GM19452 (cell line): ENCODE measurements around the gene NID2.

Experiments
- ATAC-seq: cut with Tn5 transposase; IDR thresholded peaks from one replicate; pipeline ENCODE4 v1.9.1; 2021; ENCODE audit not compliant: unreplicated experiment

Gene NID2

DNA sequence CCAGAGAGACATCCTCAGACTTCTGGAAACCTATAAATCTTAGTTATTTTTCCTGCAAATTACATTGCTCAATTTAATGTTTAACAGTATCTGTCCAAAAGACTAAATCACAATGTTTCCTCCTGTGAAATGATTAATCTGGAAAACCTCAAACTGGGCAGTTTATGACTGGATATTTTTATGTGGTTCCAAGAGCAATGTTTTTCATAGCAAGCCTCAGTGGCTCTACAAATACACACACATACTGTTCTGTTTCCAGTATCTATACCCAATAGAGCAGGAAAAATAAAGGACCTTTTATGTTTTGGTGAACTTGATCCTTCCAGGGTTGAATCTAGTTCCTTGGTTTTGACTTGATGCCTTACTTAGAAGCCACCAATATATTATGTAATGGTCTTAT lies 9.2 kb downstream of the NID2 start:
- no peak for ATAC-seq

DNA sequence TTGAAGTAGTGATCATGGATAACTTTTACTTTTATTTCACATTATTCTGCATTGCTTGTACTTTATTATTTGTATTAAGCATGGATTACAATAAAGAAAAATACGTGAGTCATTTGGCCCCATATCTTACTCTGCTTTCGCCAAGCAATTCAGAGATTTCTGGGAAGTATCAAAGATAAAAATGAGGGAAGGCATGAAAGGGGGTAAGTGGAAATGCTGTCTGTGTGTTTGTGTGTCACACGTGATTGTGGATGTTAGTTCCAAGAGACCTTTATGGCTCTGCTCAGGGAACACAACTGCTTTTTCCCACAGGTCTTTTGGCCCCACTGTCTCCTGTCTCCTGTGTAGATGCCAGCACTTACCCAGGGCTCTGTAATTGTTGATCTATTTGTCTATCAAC lies 10.5 kb downstream of the NID2 start:
- no peak for ATAC-seq

DNA sequence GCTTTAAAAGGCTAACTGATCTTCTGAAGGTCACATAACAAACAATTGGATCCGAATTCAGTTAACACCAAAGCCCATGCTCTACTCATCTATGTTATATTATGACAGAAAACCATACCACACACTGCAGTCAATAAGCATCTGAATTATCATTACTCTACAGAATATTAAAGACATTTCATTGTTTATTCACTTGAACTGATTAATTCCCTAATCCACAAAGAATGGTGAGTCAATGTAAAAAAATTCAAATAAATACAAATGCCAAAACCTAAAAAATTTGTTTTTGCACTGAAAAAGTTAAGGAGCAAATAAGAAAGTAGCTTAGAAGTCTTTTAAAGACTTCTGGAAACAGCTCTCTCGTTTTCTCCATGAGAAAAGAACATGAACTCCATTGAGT lies 13.7 kb downstream of the NID2 start:
- ATAC-seq = no peak

DNA sequence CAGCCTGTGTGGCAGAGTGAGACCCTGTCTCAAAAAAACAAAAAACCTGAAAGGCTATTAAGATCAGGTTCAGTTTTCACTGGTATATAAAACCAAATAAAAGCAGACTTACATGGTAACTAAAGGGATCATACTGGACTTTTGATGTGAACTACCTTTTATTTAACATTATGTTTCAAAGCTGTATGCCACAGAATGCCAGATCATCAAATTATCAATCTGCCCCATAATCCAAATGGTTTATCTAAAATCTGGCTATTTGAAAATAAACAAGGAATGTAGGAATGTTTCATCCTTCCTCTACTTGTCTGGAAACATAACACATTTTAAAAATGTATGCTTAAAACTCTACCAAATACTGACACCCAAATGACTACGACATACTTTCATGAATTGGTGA lies 14.2 kb downstream of the NID2 start:
- no peak for ATAC-seq

DNA sequence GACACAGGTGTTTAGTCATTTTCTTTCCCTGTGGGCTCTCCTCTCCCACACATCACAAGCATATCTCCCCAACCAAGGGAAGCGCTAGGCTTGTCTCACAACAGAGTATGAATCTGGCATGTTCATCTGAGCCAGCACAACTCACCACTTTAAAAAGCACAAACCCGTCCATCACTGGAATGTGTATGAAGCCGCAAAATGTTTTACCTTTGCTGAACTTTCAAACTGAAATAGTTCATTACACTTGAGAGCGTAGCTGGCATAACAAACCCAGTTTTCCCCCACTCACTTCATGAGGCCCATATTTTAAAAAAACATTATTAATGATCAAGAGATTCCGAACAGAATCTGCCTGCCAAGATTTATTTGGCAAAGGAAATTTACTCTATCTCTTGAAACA lies 15.8 kb downstream of the NID2 start:
- ATAC-seq = no peak

DNA sequence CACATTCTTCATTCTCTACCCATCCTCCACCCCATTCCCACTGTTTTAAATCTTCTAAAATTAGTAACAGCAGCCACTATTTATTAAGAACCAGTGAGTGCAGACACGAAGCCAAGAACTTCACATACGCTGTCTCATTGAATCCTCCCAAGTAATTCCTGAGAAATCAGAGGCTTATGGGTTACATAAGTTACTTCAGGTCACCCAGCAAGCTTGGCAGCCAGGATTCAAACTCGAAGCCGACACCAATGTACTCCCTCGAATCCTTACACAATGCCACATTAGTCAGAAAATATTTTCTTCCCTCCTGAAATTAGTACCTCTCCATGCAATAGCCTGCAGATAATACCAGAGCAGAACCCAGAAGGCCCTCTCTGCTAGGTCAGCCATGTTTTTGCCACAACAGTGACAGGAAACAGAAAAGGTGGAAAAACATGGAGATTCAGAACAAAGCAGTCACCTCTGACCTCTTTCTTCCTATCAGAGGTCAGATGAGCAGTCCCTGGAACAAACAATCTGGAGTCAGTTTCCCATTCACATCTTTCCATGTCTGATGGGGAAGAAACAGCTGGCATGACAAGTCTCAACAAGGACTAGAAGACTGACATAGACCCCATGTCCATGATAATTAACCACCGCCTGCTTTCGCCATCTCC lies 16.4 kb downstream of the NID2 start:
- no peak for ATAC-seq

DNA sequence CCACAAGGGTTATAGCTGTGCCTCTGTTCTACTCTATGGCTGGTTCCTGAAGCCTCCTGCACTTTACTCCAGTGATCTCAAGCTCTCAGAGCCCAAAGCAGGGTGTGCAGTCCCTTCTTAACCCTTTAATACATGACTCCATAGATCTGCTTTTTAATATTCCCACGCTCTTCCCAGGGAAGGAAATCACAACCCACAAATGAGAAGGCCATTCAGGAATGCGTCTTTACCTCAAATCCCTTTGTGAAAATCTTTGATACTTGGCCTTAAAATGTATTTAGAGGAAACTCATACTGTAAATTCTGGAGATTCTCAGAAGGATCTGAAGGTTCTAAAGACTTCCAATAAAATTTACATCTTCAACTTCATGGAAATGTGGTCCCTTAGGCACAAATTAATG lies 17.0 kb downstream of the NID2 start:
- ATAC-seq = no peak

DNA sequence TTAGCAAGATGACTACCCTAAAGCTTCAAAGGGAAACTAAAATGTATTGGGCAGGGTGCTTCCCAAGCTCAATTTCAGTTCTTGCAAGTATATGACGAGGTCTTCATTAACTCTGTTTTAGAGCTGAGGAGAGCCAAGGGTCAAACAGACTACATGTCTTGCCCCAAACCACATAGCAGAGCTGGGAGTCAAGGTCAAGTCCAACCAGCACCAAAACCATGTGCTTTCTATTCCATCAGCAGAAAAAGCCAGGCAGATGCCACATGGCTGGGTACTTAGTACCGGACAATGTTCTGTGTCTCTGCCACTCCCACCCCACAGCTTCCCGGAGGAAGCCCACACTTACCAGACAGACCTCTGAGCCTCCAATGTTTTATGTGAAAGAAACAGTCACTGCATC lies 17.6 kb downstream of the NID2 start:
- no peak for ATAC-seq

DNA sequence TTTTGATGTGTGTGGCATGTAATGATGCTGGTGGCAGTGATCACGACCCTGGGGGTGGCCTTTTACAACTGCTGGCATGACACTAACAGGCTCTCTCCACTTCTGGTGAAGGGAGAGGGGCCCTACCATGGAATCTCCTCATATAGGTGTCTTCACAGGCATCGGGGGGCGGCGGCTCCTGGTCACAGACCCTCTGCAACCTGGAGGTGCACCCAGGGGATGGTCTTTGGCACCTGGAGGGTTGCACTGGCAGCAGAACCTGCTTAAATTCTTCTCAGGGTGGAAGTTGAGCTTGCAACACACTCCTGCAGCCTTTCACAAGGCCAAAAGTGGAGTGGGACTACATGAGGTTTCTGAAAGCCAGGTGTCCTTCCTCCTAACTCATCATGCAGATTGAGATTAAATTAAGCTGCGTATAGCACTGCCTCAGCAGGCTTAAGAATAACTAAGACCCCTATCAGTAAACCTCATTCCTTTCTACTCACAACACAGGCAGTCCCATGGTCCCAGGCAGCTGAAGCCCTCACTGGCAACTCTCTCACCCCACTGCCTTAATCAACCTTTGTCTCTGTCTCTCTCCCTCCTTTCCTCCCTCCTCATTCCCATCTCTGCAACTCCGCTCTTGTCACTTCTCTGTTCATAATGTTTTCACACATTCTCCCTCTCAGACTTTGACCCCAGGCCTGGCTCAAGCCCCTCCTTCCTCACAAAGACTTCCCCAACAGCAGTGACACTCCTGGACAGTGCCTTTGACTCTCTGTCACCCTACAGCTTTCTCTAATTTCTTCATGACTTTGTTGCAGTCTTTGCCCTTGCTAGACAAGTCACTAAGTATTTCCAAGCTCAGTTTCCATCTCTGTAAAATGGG lies 18.9 kb downstream of the NID2 start:
- ATAC-seq = no peak

DNA sequence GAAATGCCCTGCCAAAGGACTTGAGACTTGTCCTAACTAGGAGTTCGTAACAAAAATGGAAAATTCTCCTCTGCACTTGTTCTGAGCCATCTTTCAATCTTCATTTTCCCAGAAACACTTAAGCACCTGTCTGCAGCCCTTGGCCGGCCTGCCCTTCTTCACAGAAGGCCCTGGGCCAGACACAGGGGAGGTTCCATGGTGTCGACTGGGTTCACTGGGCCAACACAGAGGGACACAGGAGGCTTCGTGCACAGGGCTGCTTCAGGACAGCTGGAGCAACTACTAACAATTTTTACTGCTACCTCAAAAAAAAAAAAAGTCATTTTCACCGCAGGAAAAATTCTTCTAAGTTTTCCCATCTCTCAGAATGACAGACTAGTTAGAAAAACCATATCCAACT lies 19.6 kb downstream of the NID2 start:
- ATAC-seq = no peak

DNA sequence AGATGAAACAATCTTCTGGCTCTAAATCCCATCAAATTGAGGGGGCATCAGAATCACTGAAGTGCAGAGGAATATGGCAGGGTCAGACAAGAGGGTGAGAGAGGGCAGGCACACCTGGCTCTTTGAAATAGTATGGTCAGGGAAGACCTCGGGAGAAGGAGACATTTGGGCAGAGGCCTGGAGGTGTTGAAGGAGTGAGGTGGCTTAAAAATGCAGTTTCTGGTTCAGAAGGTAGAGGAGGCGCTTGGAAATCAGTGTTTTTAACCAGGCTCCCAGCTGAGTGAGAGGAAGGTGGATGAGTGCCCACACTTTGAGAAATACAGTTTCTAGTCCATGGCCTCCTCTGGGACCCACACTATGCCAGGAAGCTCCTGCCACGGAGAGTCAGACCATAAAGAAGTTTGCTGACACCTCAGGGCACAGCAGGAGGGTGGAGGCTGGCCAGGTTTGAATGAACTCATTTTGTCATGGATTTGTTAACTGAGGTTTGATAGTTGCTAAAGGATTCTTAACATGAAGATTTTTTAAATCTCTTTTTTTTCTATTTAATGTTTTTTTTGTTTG lies 20.1 kb downstream of the NID2 start:
- no peak for ATAC-seq

DNA sequence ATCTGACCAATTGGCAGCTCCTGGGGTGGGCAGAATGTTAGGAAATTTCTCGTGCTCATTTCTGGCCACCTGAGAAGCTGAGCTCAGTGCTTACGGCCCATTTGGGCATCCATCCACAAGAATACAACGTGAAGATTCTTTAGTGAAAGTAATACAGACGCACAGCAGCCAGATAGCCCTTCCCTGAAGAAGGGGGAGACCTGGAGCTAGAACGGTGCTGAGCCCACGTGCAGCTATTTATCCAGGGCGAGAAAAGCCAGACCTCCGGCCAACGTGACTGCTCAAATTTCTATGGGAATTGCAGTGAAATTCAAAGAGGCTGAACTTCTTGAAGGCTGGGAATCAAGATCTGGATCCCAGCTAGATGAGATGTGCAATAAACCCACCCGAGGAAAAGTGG lies 20.7 kb downstream of the NID2 start:
- no peak for ATAC-seq

DNA sequence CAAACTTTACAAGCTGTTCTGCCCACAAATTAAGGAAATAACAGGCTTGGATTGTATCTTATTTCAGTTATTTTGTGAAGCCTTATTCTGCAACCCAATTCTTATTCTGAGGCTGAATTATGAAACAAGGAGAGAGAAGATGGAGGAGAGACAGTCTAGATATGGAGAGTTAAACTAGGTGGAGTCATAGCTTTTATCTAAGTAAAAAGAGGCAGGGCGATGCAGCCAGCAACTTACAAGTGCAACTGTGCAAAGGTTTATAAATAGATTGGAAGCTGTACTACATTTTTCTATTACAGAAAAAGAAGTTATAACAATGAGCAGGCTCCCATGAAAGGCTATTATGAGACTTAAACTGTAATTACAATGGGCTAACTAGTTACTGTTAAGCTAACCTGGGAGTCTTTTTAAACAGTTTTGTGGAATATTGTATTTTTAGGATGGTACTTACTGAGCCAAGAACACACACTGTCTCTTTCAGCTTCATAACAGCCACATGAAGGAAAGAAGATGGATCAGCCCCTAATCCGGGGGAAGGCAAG lies 22.4 kb downstream of the NID2 start:
- ATAC-seq = no peak

DNA sequence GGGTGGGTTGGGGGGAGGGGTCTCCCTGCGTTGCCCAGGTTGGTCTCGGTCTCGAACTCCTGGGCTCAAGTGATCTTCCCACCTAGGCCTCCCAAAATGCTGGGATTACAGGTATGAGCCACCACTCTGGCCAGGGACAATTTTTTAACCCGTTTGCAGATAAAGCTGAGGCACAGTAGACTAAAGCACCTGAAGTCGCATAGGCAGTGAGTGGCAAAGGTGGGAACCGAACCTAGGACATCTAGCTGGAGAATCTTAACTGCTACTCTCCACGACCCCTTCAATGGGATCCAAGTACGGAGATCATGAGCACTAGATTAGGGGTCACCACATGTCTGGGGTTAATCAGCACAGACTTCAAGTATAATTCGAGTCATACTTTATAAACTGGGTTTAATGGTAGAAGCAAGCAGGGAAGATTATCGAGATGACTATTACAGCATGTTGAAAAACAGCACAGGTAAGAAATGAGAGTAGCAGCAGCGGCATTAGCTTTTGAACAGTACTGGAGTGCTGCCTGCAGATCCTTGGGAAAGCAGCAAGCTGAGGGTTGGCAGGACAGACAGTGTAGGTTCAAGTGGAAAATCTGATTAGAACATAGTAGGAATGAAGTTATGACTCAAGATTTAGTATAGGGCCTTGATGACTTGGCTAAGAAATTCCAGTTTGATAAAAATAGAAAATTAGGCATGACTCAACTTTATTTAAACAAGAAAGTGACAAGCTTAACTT lies 23.9 kb downstream of the NID2 start:
- ATAC-seq = no peak

DNA sequence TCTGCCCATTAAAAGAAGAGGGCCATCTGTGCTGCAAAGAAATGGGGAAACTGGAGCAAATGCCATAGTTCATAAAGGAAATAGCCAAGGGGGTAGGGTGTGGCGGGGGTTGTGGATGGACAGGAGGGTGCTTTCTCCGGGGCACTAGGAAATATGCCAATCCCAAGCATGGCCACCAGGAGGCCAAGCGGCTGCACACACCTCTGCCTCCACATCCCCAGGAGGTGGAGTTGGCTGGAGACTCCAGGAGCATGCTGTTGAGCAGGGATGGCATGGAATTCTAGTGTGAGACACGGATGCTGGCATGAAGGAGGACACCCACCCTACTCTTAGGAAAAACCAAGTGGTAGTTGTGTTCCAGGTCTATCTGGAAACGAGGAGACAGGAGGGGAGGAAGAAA lies 25.2 kb downstream of the NID2 start:
- ATAC-seq = no peak

DNA sequence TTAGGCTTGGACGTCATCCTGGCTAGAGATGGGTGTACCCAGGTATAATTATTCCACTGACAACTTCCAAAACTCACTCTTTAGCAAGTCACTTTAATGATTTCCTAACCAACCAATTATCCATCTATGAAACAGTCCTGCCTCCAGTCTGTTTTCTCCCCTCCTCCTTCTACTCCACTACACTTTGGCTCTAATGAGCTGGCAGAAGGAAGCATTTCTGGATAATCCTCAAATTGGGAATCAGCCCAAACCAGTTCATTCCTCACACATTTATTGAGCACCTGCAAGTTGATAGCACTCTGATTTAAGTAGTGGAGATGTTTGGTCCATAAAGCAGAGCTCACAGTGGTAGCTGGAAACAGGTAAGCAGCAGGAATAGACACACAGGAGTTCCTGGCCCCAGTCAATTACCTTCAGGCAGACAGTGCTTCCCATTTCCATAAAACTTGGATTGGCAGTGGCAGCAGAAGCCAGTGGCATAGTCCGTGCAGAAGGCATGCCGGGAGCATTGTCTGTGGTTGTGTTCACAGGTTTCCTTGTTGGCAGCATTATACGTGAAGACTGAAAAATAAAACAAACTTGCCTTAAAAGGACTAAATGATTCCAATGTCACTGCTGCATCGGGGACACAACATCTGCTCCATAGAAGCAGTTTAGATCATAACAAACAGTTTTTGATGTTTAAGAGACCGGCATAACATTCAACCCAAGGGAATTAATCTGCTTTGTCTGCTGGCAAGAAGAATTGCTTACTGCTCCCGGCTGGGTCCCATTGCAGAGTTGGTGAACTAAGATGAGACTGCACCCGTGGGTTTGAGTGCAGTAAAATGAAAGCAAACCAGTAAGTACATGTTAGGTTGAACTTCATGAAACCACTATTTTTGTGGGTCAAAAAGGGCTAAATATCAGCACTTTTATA lies 26.2 kb downstream of the NID2 start:
- ATAC-seq = no peak

DNA sequence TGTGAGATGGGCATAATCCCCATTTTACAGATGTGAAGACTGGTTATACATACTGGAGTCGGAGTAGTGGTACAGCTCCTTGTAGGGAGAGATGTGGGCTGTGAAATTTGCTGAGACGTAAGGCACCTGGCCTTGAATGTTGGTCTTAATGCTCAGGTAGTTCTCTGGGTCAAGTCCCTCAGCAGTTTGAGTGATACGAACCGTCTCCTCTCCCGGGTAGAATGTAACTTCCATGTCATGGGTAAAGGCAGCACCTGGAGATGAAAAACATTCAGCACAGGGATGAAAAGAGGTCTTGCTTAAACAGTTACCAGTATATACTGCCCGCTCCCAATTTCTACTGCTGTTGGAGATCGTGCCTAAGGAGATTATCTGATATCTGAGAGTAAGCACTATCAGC lies 28.3 kb downstream of the NID2 start:
- no peak for ATAC-seq

DNA sequence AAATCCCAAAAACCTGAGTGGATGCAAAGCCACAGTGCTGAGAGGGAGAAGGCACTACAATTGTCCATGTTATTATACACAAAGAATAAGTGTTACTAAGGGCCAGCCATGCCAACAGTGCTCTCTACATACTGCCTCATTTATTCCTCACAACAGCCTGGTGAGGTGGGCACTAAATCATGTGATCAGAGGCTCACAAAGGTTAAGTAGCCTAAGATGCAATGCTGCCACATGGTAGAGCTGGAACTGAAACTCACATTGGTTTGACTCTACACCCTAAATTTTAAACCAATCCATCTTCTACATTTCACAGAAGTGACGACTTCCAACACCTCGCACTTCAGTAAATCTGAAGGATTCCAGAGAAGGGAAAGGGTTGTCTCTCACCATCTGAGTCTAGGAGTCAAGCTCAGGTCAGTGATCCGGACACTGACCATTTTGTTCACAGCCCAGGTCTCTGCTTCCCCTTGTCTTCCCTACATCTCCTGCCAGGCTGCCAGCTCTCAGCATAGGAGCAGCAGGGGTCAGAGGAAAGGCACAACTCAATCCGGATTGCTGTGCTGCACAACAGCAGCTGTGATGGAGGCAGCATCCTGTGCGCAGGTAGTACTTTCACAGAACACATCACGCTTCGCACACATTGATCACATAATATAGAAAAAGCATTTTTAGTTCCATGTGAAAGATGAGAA lies 29.6 kb downstream of the NID2 start:
- no peak for ATAC-seq

DNA sequence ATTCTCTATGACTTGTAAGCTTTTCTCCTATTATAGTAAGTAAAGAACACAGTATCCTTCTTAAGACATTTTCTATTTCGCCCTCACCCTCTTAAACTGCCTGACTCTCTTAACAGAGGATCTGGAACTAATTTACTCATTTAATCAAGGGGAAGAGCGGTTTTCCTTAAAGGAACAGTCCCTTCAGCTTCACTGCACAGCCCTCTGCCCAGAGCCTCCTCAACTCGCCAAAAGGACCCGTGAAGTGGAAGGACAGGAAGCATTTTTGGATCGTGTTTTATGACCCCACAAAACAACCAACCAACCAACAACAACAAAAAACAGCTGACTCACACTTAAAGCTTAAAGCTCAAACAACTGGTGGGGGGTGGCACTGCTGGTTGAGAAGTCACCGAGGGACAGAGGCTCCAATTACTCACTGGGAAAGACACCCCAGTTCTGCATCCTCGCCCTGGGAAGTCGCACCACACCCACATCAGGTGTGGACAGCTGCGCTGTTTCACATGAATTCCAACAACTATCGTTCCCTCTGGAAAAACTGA lies 35.7 kb downstream of the NID2 start:
- ATAC-seq = no peak
